ENCODE data around the gene EDN1.
A peak's percentile ranks its signal among the peaks of the same experiment; 100 is the strongest.
"Not testable (repeated sequence)": the region's sequence is repeated elsewhere in the genome, so short reads cannot be mapped to it uniquely, and the experiment has no call there.

Gene EDN1

GRCh38 chr6:12313992-12314589, 23.9 kb downstream of the EDN1 start:
- DNase-seq, result no peak
- intact Hi-C loops (cut with DNase I), result no loop called here

- intact Hi-C loops (cut with DNase I), result no loop called here
- no peak for DNase-seq
These were observed 24.6 kb downstream of the EDN1 start for GRCh38 chr6:12314751-12315150.

- DNase-seq, result no peak
- intact Hi-C loops (cut with DNase I), result no loop called here
These were observed 25.3 kb downstream of the EDN1 start for GRCh38 chr6:12315292-12316081.

- intact Hi-C loops (cut with DNase I), result no loop called here
- DNase-seq, result no peak
These were observed 28.6 kb downstream of the EDN1 start for GRCh38 chr6:12318749-12319148.

DNA sequence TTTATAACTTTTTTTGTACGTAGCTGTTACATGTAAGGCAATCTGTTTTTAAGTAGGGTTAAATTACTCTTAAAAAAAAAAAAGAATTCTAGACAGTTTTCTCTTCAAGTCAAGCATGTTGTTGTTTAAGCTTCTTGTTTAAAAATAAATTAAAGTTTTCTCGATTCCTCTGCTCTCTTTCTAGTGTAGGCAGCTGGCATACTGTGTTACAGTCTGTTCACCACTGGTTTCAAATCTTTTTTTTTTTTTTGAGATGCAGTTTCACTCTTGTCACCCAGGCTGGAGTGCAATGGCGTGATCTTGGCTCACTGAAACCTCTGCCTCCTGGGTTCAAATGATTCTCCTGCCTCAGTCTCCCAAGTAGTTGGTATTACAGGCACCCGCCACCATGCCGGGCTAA, 29.9 kb downstream of the EDN1 start:
- intact Hi-C loops (cut with DNase I); DNase-seq: not testable (repeated sequence)

DNA sequence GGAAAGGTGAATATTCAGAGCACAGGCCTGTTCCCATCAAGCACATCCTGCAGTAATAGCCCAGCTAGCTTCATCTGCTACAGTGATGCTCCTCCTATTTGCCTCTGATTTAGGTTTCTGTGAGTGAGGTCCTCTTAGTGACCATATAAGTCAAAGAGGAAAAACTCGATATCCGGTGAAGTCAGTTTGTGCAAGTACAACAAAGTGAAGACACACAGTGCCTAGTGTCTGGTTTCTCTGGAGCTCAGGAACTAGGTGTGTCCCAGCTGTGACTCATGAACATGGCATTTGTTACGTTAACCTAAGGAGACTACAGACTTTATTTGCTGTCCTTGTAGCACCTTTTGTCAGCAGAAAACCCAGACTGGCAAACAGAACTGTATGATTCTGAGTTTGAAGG, 33.9 kb downstream of the EDN1 start:
- DNase-seq, result peak in 1 of 42 donors; percentile 31
- intact Hi-C loops (cut with DNase I), result no loop called here

DNA sequence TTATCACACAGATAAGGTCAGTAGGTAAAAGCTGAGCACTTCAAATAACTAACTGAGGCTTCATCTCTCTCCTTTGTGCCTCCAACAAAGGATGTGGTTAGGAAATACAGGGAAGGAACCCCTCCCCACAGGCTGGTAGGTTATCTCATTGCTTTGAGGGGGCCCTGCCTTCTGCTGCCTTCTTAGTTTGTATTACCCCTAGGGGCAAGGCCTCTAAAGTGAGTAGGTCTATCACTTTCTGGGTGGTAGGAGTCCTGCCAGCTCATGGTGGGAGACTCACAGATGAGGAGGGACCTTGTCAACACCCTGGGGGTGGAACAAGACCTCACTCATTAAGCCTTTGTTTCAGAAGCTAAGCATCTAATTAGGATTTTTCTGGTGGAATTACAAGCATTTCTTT, 34.6 kb downstream of the EDN1 start:
- intact Hi-C loops (cut with DNase I), result no loop called here
- no peak for DNase-seq

- intact Hi-C loops (cut with DNase I), result no loop called here
- DNase-seq, result no peak
These were observed 35.7 kb downstream of the EDN1 start for GRCh38 chr6:12325872-12326271.

DNA sequence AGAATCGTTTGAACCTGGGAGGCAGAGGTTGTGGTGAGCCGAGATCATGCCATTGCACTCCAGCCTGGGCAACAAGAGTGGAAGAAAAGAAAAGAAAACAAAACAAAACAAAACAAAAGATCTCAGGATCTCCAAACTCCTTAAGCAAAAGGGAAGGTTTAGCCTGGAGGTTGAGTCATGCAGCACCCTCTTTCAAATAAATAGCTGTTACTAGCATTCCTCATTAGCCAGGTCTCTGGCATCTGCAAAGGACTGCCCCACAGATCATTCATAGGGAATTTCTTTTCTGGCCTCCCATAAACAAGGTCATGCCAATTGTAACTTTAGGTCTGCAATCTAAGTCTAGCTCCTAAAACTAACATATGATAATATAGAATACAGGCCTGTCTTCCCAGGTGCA, 37.2 kb downstream of the EDN1 start:
- intact Hi-C loops (cut with DNase I), result no loop called here
- DNase-seq, result no peak

GRCh38 chr6:12327988-12328387, 37.8 kb downstream of the EDN1 start:
- DNase-seq, result no peak
- intact Hi-C loops (cut with DNase I), result no loop called here

DNA sequence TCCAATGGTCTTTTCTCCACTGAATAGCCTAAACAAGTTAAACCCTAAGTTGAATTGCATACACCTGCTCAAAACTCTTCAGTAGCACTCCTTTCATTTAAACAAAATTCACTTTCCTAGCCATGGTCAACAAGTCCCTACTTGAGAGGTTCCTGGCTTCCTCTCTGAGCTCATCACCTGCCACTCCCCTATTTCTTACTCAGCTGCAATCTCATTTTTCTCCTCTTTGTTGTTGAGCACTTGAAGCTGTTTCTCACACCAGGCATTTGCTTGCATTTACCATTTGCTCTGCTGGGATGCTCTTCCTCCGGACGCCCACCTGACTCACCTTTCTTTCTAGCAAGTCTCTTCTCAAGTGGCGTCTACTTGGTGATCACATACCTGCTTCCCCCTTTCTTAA, 38.5 kb downstream of the EDN1 start:
- intact Hi-C loops (cut with DNase I), result no loop called here
- no peak for DNase-seq

DNA sequence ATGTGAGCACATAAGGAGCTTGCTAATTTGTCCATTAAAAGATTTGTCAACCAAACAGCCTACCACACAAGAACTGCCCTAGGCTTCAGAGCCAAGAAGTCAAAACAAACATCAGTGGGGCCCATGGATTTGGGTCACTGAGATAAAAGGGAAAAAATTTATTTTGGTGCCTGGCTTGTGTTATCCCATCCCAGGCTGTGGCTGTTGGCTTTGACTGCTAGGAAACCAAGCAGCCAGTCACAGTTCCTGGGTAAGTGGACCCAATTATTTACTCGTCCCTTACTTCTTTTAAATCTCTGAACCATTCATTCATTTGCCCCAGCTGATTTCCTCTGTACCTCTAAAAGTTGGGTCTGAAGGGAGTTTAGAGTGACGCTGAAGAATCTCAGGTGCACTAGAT, 41.3 kb downstream of the EDN1 start:
- intact Hi-C loops (cut with DNase I), result no loop called here
- DNase-seq, result no peak

DNA sequence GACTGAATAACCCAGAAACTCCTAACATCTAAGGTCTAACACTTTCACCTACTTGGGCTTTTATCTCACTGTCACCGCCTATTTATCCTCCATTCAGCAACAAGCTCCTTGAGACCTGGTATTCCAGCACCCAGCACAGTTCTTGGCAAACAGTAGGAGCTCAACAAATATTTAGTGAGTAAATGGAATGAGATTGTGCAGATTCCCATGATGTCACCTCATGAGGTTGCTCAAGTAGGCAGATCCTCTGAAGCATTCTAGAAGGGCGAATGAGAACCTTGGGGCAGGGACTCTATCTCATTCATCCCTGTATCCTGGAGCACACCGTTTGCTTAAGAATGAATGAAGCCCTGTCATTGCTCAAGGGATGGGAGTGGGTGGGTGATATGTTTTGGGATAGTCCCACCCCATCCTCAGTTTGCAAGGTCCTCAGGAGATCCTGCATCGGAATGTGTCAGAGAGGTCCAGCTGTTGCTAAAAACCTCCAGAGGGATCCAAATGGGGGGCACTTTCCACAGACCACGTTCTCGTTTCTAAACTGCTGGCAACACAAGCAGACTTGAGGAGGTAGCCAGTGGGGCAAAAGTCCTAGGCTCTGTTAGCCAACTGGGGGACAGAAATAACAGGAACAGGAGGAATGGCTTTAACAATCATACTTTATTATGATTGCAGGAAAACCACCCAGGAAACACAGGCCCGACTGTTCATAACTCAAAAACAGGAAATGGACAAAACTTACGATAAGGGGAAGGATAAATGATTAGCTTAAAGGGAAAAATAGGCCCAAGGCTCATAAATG, 42.0 kb downstream of the EDN1 start:
- DNase-seq, result no peak
- intact Hi-C loops (cut with DNase I), result no loop called here

GRCh38 chr6:12332750-12333079, 42.6 kb downstream of the EDN1 start:
- DNase-seq, result not testable (repeated sequence)

DNA sequence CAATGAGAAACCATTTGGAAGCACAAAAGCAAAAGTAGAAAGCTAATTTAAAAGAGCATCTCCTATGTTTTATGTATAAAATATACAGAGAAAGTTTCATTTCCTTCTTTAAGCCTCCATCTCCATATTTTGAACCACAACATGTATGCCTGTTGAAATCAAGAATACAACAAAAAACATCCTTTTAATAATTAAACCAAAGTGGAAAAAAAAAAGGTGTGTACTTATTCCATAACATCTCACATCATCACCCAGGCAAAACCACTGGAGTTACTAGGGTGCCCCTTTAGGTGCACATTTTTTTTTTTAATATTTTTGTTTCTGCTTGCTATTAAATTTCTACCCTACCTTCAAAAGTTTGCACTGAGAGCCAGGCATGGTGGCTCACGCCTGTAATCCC, 43.0 kb downstream of the EDN1 start:
- intact Hi-C loops (cut with DNase I), result no loop called here
- no peak for DNase-seq

More at GRCh38 chr6:12332750-12333079, 42.6 kb downstream of the EDN1 start:
- intact Hi-C loops (cut with DNase I), result not testable (repeated sequence)

- intact Hi-C loops (cut with DNase I), result no loop called here
- no peak for DNase-seq
These were observed 44.5 kb downstream of the EDN1 start for GRCh38 chr6:12334526-12335130.

DNA sequence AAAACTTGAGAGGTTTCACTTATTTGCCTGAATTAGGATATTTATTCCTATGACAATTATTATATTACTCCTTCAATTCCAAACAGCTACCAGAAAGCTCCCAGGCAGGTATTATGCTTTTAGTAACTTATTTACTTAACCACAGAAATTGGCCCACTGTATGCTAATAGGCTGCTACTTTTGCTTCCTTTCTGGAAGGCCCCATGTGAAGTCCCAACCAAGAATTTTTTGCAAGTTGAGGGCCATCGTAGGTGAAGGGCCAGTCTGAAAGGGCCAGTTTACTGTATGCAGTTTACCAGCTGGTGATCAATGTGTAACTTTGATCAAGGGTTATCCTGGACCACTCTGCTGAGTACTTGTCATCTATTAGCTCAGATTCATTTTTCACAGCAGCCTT, 45.0 kb downstream of the EDN1 start:
- intact Hi-C loops (cut with DNase I), result no loop called here
- no peak for DNase-seq

DNA sequence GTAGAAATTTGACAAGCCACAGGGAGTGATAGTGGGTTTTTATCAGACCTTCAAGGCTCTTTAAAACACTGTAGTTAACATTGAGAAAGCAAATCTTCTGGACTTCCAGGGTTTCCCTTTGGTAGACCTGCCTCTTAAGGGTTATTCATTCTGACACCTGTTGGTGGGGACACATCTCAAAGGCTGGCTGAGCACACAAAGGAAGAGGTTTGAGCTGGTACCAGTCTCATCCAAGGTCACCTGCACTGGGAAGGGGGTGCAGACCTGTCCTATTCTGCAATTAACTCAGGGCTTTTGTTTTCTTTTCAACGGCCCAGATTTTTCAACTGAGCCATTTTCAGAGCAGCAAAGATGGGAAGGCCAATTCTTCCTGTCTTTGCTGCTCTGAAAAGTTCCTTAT, 45.6 kb downstream of the EDN1 start:
- intact Hi-C loops (cut with DNase I), result no loop called here

DNA sequence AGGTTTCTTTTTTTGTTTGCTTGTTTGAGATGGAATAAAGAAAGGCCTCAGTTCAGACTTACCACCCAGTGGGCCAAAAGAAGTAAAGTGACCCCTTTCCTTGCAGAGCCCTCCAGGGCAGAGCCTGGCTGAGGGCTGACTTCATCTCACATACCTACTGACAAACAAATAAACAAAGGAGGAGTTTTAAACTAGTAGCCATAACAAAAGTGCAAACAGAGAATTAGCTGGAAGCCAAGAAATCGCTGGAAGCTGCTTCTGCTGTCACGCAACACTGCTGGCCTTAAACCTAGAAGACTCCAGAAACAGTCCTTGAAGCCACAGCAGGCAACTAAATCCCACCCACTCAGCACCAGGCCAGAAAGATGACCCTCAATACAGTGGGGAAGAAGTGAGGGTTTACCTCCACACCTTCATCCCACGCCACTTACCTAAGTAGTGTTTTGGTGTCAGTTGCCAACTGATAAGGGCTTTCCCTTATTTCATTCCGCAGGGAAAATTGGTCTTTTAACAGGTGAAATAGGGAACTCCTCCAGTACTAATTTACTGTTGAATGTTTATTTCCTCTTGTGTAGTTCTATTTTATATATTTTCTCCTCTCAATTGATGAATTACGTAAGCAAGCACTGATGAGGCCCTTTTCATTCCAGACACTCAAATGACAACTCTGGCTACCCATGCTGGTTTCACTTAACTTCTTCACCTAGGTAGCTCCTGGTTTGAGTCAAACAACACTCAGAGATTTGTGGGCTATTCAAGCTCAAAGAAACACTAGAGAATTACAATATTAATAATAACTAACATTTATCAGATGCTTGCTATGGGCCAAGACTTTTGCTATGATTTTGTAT, 46.2 kb downstream of the EDN1 start:
- intact Hi-C loops (cut with DNase I), result no loop called here
- DNase-seq, result no peak

More for the DNA sequence above, 45.6 kb downstream of the EDN1 start:
- no peak for DNase-seq
